ENCODE results near the gene ADRM1. TPM values are rescaled to one million over a fixed set of nuclear protein-coding genes. Genes with fewer than 3 reads are reported as not detected.

Gene ADRM1
- total RNA-seq, 4 donors from 2014 or later, result 97.7 to 164 (median 111) TPM

DNA sequence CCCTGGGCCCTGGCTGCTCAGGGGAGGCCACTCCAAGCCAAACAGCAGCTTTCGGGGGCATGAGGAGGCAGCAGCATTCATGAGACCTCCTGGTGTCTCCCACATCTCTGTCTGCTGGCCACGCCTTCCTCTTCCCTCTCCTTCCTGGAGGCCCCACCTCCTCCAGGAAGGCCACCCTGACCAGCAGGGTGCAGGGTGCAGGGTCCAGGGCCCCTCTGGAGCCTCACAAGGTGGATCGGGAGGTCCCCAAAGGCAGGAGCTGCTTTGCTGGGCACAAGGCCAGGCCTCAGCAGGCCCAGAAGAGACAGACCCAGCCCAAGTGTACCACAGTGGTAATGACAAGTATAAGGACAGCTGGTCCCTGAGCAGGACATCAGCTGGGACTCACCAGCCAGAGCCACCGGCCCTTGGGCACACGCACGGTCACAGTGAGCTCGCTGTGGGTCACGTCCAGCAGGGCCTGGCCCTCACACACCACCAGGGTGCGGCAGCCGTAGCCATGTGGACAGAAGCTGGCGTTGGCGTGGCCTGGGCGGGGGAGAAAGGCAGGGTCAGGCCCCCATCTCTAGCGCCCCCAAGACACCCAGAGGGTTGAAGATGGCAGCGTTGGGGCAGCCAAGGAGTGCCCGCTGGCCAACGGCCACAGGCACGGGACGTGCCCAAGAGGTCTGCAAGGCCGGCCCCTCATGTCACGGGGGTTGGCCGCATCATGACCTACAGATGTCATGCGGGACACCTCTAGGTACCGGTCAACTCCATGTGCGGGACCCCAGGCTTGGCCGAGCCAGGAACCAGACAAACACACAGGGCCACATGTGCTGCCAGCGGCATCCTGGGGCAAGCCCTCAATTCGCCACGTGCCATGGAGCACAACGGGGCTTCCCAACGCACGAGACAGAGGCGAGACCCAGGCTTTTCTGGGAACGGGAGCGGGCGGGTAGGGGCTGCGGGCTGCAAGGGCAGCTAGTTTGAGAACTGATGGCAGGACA, 26.9 kb downstream of the ADRM1 start:
- DNase-seq (ENCODE audit: low spot score), result no peak
- TF ChIP-seq, protein P1, sequence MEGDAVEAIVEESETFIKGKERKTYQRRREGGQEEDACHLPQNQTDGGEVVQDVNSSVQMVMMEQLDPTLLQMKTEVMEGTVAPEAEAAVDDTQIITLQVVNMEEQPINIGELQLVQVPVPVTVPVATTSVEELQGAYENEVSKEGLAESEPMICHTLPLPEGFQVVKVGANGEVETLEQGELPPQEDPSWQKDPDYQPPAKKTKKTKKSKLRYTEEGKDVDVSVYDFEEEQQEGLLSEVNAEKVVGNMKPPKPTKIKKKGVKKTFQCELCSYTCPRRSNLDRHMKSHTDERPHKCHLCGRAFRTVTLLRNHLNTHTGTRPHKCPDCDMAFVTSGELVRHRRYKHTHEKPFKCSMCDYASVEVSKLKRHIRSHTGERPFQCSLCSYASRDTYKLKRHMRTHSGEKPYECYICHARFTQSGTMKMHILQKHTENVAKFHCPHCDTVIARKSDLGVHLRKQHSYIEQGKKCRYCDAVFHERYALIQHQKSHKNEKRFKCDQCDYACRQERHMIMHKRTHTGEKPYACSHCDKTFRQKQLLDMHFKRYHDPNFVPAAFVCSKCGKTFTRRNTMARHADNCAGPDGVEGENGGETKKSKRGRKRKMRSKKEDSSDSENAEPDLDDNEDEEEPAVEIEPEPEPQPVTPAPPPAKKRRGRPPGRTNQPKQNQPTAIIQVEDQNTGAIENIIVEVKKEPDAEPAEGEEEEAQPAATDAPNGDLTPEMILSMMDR (IDR thresholded peaks at IDR 0.05), result no peak
- ATAC-seq (ENCODE audit: low FRiP score), result no peak

DNA sequence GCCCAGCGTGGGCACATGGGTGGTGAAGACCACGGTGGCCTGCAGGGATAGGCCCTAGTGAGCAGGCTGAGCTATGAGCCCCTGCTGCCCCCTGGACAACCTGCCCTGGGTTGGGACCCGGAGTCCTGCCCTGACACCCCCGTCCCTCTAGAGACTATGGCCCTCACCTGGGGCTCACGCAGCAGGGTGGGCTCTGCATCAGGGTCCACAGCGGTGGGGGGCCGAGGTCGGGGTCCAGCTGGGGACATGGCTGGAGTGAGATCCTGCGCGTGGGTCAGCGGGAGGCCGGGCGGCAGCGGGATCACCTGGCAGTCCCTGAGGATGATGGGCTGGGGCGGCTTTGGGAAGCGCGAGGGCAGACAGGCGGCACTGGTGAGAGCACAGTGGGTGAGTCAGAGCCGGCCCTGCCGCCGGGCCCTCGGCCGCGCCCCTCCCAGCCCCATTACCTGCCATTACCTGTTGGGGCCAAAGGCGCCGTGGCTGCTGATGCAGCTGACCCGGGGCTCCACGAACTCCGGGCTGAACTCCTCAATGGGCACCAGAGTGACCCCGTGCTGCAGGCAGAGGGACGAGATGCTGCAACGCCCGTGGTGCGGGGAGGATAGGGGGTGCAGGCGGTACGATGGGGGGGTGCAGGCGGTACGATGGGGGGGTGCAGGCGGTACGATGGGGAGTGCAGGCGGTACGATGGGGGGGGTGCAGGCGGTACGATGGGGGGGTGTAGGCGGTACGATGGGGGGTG, 27.9 kb downstream of the ADRM1 start:
- DNase-seq (ENCODE audit: low spot score), result no peak
- TF ChIP-seq, protein P1 (IDR thresholded peaks at IDR 0.05), result no peak
- no peak for ATAC-seq (ENCODE audit: low FRiP score)

DNA sequence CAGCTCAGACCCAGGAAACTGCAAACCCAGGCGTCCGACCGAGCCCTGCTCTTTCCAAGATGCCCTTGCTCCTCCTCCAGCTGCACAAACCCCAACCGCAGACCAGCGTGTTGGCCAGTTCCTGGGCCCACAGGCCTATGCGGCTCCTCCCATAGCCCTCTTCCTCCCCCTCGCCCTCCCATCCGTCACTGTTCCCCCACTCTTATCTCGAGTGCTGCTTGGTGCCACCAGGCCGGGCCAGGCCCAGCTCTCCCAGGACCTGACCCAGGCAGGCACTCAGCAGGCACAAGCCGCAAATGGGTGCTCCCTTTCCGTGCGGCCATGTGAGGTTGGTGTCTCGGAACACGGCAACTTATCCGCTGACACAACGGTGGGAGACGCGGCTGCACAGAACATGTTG, 28.6 kb downstream of the ADRM1 start:
- TF ChIP-seq, protein P1 (IDR thresholded peaks at IDR 0.05), result no peak
- ATAC-seq (ENCODE audit: low FRiP score) (no peak), DNase-seq (ENCODE audit: low spot score) (no peak)

DNA sequence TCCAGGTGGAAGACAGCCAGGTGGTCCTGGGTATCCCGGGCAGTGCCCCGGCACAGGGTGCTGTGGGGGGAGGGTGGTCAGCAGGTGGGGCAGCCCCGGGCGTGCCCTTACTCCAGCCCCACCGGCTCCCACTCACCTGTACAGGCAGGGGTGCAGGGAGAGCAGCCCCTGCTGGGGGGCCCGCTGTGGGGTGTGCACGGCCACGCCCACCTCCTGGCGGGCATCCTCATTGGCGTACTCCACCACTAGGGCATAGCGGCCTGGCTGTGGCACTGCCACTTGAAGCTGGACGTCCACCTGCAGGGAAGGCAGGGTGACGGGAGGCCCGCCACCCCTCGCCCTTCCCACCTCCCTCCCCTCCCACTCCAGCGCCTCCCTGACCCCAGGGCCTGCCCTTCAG, 29.6 kb downstream of the ADRM1 start:
- TF ChIP-seq, protein P1 (IDR thresholded peaks at IDR 0.05), result no peak
- ATAC-seq (ENCODE audit: low FRiP score) (no peak), DNase-seq (ENCODE audit: low spot score) (no peak)

DNA sequence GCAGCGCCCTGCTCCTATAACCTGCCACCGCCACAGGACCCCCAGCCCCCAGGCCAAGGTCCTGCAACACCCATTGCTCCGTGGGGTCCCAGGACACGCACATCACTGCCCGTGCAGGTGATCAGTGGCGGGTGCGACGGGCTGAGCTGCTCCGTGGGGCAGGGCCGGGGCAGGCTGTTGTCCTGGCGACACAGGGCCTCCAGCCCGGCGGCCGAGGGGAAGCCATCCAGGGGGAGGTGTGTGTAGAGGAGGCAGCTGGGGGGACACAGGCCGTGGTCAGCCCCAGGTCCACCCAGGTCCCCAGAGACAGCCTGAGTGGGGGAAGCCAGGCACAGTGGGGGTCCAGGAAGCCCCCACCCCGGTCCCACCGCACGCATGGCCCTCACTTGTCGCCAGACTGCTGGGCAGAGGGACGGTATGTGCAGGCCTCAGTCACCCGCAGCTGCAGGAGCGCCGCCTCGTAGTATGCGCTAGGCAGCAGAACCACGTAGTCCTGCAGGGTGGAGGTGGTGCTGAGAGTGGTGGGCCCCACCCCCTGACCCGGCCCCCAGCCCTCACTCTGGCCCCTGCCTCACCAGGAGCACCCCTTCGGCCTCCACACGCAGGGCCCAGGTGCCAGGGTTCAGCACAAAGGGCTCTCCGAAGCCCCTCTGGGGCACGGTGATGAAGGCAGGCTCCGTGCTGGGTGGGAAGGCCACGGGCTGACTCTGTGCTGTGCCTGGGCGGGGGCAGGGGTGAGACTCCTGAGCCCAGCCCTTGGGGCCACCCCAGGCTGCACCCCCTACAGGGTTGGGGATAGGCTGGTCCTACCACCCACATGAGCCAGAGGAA, 30.4 kb downstream of the ADRM1 start:
- TF ChIP-seq, protein P1 (IDR thresholded peaks at IDR 0.05), result no peak
- no peak for DNase-seq (ENCODE audit: low spot score)
- ATAC-seq (ENCODE audit: low FRiP score), result no peak

DNA sequence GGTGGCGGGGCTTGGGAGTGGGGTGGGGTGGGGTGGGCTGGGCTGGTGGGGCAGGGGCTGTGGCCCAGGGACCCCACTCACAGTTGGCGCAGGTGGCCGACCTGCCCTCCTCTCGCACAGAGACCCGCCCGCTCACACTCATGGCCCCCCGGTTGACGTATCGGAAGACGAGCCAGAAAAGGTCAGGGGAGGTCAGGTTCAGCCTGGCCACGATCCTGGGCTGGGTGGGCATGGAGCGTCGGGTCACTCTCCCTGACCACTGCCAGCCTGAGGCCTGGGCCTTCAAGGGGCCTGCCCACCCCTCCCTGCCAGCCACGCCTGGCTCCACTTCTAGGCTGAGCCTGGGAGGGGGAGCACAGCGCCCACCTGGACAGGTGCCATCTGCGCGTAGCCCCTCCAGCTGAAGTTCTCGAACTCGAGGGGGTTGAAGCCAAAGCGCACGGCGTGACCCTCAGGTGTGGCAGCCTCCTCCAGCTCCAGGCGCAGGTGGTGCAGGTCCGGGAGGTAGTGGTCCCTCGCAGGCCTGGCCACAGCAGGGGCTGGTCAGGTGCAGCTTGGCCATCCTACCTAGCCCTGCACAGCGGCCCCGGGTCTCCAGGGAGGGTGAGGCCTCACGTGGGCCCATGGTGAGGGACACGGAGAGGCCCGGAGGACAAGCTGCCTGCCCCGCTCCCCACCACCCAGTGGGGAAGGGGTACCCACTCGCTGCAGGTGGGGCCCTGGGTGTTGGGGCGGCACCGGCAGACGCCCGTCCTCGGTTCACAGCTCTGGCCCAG, 31.2 kb downstream of the ADRM1 start:
- ATAC-seq (ENCODE audit: low FRiP score) (no peak), DNase-seq (ENCODE audit: low spot score) (no peak)
- TF ChIP-seq, protein P1 (IDR thresholded peaks at IDR 0.05), result no peak
